BLaER1 (cell line): ENCODE results near the gene MSI2.
"Not testable (repeated sequence)": the region's sequence is repeated elsewhere in the genome, so short reads cannot be mapped to it uniquely, and the experiment has no call there.

Experiments
- H3K27ac ChIP-seq: shearing (Covaris generic); formaldehyde crosslinking; 2 replicates; pipeline ENCODE4 v1.8.1; 2022
- H3K27me3 ChIP-seq: shearing (Covaris generic); formaldehyde crosslinking; 2 replicates; pipeline ENCODE4 v1.8.1; 2022
- H3K36me3 ChIP-seq: shearing (Covaris generic); formaldehyde crosslinking; 2 replicates; pipeline ENCODE4 v1.8.1; 2022
- H3K4me1 ChIP-seq: shearing (Covaris generic); formaldehyde crosslinking; 2 replicates; pipeline ENCODE4 v1.8.1; 2022
- H3K4me2 ChIP-seq: shearing (Covaris generic); formaldehyde crosslinking; 2 replicates; pipeline ENCODE4 v1.8.1; 2022
- H3K4me3 ChIP-seq: shearing (Covaris generic); formaldehyde crosslinking; 2 replicates; pipeline ENCODE4 v1.8.1; 2022
- H3K9ac ChIP-seq: shearing (Covaris generic); formaldehyde crosslinking; 2 replicates; pipeline ENCODE4 v1.8.1; 2022
- H3K9me3 ChIP-seq: shearing (Covaris generic); formaldehyde crosslinking; 2 replicates; pipeline ENCODE4 v1.8.1; 2022
- H4K20me1 ChIP-seq: shearing (Covaris generic); formaldehyde crosslinking; 2 replicates; pipeline ENCODE4 v1.8.1; 2022
- Cebpa-rat ChIP-seq: shearing (Covaris generic); IDR thresholded peaks from 2 replicates; pipeline ENCODE4 v1.8.1; 2022

MSI2 gene

DNA sequence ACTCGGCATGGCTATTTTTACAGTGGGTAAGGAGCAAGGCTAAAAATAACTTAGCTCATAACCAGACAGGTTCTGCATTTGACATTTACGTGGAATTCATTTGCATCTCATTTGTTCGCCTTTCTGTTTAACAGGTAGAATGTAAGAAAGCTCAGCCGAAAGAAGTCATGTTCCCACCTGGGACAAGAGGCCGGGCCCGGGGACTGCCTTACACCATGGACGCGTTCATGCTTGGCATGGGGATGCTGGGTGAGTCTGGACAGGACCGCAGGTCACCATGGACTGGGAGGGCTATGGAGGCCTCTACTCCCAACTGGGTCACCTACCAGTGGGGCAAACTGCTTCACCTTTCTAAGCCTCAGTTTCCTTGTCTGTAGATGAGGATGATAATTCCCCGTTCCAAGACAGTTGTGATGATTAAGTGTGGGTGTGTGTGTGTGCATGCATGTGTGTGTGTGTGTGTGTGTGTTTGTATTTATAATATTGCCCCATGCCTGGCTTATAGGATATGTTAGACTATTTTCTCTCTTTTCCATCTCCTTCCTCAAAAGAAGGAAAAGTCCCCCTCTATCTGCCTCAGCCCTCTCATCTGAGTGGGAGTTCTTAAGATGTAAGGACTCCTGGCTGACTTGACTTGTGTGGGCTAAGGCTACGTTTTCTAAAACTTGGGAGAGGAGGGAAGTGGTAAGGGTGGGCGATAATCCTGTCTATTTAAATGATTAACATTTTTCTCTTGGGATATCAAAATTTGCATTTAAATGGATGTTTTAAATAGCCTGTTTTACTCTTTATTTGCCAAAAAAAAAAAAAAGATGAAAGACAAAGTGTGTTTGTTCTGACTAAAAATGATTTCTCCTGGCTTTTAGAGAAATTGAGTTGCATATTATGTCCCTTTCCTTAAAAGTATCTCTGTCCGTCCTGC, 359.8 kb downstream of the MSI2 start:
- H3K9ac ChIP-seq = no peak overlapping the region
- no peak overlapping the region for H3K4me3 ChIP-seq
- H4K20me1 ChIP-seq = peaks cover 79% of the 10 kb centered on the region
- no peak for TF ChIP-seq Cebpa-rat
- peaks cover 31% of the 10 kb centered on the region for H3K9me3 ChIP-seq
- no peak overlapping the region for H3K27ac ChIP-seq
- peaks cover 13% of the 10 kb centered on the region for H3K4me1 ChIP-seq
- no peak overlapping the region for H3K4me2 ChIP-seq
- peaks cover 100% of the 10 kb centered on the region for H3K36me3 ChIP-seq
- H3K27me3 ChIP-seq = no peaks in the 10 kb centered on the region

DNA sequence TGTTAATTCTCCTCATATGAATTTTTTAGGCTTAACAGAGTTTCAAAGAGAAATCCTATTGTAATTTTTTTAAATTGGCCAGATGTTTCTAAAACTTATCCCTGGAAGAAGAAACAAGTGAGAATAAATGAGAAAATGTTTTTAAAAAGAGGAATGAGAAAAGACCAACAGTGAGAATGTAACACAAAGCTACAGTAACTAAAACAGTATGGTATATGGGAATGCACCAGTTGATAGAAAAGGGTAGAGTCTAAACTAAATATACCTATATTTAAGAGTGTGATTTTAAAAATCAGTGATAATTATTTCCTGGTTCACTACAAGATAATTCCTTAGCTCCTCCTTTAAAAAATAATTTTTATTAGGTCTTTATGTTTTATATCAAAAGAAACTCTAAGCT, 360.9 kb downstream of the MSI2 start:
- Histone ChIP-seq H4K20me1 (peaks cover 79% of the 10 kb centered on the region), H3K27me3 (no peaks in the 10 kb centered on the region)
- TF ChIP-seq Cebpa-rat = no peak

GRCh38 chr17:57619061-57619937, 363.0 kb downstream of the MSI2 start:
- Histone ChIP-seq H3K4me3 (no peak overlapping the region), H3K4me1 (0 out of 2 replicates have a peak, but pooled peaks cover 16% of the 10 kb centered on the region), H3K27me3 (no peaks in the 10 kb centered on the region), H3K9ac (no peak overlapping the region), H4K20me1 (peaks cover 81% of the 10 kb centered on the region), H3K27ac (peak overlapping the region; percentile 12; the same call in 1 of the 2 replicates), H3K4me2 (no peak overlapping the region), H3K9me3 (peaks cover 31% of the 10 kb centered on the region), H3K36me3 (peaks cover 99% of the 10 kb centered on the region)
- no peak for TF ChIP-seq Cebpa-rat

More for the DNA sequence above, 360.9 kb downstream of the MSI2 start:
- H3K36me3 ChIP-seq = peaks cover 99% of the 10 kb centered on the region
- H3K9ac ChIP-seq = no peak overlapping the region
- no peak overlapping the region for H3K4me2 ChIP-seq
- H3K9me3 ChIP-seq = peaks cover 31% of the 10 kb centered on the region
- H3K27ac ChIP-seq = no peak overlapping the region
- 0 out of 2 replicates have a peak, but pooled peaks cover 8% of the 10 kb centered on the region for H3K4me1 ChIP-seq
- no peak overlapping the region for H3K4me3 ChIP-seq

DNA sequence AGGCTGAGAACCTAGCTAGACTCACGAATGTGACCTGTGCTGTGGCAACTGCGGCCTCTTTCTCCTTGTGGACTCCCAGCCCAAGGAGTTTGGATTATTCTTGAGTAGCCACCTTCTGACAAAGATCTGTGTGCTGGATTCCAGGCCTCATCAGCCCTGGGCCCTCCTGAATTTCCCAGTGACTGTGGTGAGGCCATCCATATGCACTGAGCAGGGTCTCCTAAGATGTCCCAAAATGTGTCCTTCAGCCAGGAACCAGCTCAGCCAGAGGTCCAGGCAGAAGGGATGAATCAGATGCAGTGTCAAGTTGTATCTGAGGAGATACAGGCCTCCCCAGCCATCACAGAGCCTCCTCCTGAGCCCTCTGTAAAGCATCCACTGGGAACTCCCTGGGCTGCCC, 364.3 kb downstream of the MSI2 start:
- H3K36me3 ChIP-seq = peaks cover 99% of the 10 kb centered on the region
- H3K4me3 ChIP-seq = no peak overlapping the region
- no peak overlapping the region for H3K9ac ChIP-seq
- peaks cover 81% of the 10 kb centered on the region for H4K20me1 ChIP-seq
- H3K27me3 ChIP-seq = no peaks in the 10 kb centered on the region
- H3K9me3 ChIP-seq = peaks cover 18% of the 10 kb centered on the region
- no peak overlapping the region for H3K4me2 ChIP-seq
- H3K27ac ChIP-seq = peak overlapping the region; percentile 40; the same call in 1 of the 2 replicates
- peaks cover 29% of the 10 kb centered on the region; the same call in 1 of the 2 replicates for H3K4me1 ChIP-seq
- no peak for TF ChIP-seq Cebpa-rat

- H3K4me2 ChIP-seq, H3K4me3 ChIP-seq, H3K9ac ChIP-seq, H3K27ac ChIP-seq, H3K9me3 ChIP-seq, H3K27me3 ChIP-seq: not testable (repeated sequence)
- Histone ChIP-seq H3K4me1 (peaks cover 40% of the 10 kb centered on the region), H4K20me1 (peaks cover 87% of the 10 kb centered on the region), H3K36me3 (peaks cover 99% of the 10 kb centered on the region)
Observed at GRCh38 chr17:57621791-57622190, 365.5 kb downstream of the MSI2 start.

DNA sequence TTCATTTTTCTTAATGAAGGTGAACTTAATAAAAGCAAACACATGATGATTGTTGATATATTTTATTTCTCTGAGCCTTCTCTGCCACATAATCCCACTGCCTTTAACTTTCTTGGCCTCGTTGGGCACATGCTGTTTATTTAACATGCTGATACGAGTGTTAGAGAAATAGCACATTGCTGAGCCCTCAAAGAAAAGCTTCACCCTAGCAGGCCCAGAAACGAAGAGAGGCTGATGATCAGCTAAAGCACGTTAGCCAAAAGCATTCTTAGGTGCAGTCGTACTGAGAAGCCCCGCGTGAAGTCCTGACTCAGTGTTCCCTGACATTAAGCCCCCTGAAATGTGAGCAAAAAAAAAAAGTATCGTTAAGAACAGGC, 366.0 kb downstream of the MSI2 start:
- Histone ChIP-seq H3K9ac (no peak overlapping the region), H3K9me3 (peaks cover under 1% of the 10 kb centered on the region; the same call in 1 of the 2 replicates), H3K4me1 (peaks cover 46% of the 10 kb centered on the region), H3K27ac (peak overlapping the region; percentile 38; the same call in 1 of the 2 replicates), H3K27me3 (no peaks in the 10 kb centered on the region), H3K36me3 (peaks cover 99% of the 10 kb centered on the region), H3K4me3 (no peak overlapping the region), H4K20me1 (peaks cover 92% of the 10 kb centered on the region), H3K4me2 (no peak overlapping the region)
- no peak for TF ChIP-seq Cebpa-rat

DNA sequence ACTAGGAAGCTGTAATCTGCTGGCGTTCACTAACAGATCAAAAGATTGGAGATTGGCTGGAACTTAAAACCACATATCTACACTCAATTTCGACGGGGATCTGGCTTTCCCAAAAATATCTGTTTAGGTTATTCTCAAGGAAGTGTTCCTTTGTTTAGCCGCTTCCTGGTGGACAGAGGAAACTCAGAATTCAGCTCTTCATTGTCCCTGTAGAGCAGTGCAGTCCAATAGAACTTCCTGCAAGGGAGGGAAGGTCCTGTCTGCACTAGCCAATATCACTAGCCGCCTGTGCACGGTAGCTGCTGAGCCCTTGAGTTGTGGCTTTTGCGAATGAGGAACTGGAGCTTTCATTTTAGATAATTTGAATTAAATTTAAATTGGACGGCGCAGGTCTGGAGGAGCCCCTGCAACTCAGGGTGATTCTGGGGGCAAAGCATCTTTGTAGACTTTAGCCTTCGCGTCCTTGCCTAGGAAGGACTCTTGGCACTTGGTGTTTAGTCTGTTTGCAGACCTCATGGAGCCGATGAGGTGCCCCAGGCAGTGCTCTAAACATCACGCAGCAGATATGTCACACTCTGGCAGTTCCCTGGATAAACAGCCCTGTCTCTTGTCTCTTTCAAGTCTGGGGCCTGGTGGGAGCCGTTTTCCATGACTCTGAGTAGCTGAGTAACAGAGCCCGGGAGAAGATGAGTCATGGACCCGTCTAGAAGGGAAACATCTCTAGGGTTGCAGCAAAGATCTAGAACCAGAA, 366.5 kb downstream of the MSI2 start:
- peaks cover 94% of the 10 kb centered on the region for H4K20me1 ChIP-seq
- no peak overlapping the region; the same call in 1 of the 2 replicates for H3K27ac ChIP-seq
- H3K4me3 ChIP-seq = no peak overlapping the region
- no peak overlapping the region for H3K4me2 ChIP-seq
- H3K9me3 ChIP-seq = no peaks in the 10 kb centered on the region
- no peaks in the 10 kb centered on the region for H3K27me3 ChIP-seq
- peaks cover 99% of the 10 kb centered on the region for H3K36me3 ChIP-seq
- H3K9ac ChIP-seq = no peak overlapping the region
- peaks cover 51% of the 10 kb centered on the region for H3K4me1 ChIP-seq
- no peak for TF ChIP-seq Cebpa-rat

- H3K27me3 ChIP-seq = no peaks in the 10 kb centered on the region
- no peak overlapping the region for H3K4me3 ChIP-seq
- TF ChIP-seq Cebpa-rat = no peak
- no peak overlapping the region for H3K9ac ChIP-seq
- H3K27ac ChIP-seq = no peak overlapping the region
- peaks cover 59% of the 10 kb centered on the region for H3K4me1 ChIP-seq
- H3K4me2 ChIP-seq = no peak overlapping the region
- no peaks in the 10 kb centered on the region for H3K9me3 ChIP-seq
- peaks cover 99% of the 10 kb centered on the region for H3K36me3 ChIP-seq
- peaks cover 97% of the 10 kb centered on the region for H4K20me1 ChIP-seq
Observed at GRCh38 chr17:57623620-57624019, 367.3 kb downstream of the MSI2 start.

GRCh38 chr17:57624386-57624785, 368.1 kb downstream of the MSI2 start:
- Histone ChIP-seq H3K27me3 (no peaks in the 10 kb centered on the region), H3K9ac (no peak overlapping the region), H3K4me1 (peaks cover 66% of the 10 kb centered on the region), H3K4me3 (no peak overlapping the region), H3K9me3 (no peaks in the 10 kb centered on the region), H3K4me2 (no peak overlapping the region), H3K36me3 (peaks cover 99% of the 10 kb centered on the region), H4K20me1 (peaks cover 98% of the 10 kb centered on the region), H3K27ac (peak overlapping the region; percentile 14; the same call in 1 of the 2 replicates)
- TF ChIP-seq Cebpa-rat = no peak
